ENCODE data around the gene SEPTIN10. TPM values are rescaled to one million over a fixed set of nuclear protein-coding genes. Genes with fewer than 3 reads are reported as not detected.
"Not testable (repeated sequence)": the region's sequence is repeated elsewhere in the genome, so short reads cannot be mapped to it uniquely, and the experiment has no call there.

SEPTIN10 gene
- 0.22 and 0.68 TPM in 2 replicates for total RNA-seq

DNA sequence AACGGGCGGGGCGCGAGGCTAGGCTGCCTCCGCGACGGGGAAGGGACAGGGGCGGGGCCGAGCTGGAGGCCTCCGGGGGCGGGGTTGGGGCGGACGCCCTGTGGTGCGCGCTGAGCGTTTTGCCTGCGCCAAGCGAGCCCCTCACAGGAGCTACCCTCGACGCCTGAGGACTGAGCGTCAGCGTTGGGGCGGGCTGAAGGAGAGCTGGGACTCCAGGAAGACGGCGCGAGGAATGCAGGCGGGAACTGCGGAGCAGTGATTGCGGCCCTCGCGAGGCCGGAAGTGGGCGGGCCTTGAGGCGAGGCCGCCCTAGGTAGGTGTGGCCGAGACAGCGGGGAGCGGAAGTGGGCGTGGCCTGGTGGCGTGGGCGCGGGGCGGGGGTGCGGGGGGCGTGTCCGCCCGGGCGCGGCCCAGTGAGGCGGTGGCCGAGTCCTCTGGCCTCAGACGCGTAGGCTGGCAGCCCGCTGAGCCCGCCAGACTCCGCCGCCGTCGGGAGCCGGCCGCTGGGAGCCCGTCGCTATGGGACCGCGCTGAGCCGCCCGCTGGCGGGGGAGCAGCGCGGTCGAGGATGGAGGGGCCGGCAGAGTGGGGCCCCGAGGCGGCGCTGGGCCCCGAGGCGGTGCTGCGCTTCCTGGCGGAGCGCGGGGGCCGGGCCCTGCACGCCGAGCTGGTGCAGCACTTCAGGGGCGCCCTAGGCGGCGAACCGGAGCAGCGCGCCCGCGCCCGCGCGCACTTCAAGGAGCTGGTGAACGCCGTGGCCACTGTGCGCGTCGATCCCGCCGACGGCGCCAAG is at the start of gene SEPTIN10, which contains the start of gene SOWAHC:
TSS of gene SEPTIN10 (minus strand) at position 45 of the 793 bp plus-strand sequence. CDS start 139 bp downstream, outside the sequence.
TSS of gene SOWAHC (plus strand) at position 443 of the 793 bp plus-strand sequence. CDS start at position 569, 126 bp downstream.
- intact Hi-C loops (cut with micrococcal nuclease) = loop anchor here (5.0 to 10.0 kb wide), 3 partner anchors 598 to 1169 kb away; partner anchors contain the start of genes GCC2, LIMS1 and MTLN

DNA sequence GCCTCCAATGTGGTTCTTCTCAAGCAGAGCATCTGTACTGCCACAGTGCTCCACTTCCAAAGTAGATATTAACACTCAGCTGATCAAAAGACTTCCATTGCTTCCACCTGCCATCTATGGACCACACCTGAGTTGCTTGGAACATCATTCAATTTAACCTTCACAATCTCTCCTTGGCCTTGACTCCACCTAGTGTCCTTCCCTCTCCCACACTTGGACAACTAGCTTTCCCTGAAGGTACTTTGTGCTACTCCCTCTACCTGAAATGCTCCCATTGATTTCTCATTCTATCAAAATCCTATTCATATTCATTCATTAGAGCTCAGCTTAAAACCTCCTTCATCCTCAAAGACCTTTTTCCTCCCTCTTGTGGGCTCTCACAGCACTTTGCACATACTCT is 49.1 kb upstream of the SEPTIN10 start:
- intact Hi-C loops (cut with micrococcal nuclease) = loop anchor here (2.0 kb wide), 1 partner anchor 116 kb away; no protein-coding TSS in a partner anchor

DNA sequence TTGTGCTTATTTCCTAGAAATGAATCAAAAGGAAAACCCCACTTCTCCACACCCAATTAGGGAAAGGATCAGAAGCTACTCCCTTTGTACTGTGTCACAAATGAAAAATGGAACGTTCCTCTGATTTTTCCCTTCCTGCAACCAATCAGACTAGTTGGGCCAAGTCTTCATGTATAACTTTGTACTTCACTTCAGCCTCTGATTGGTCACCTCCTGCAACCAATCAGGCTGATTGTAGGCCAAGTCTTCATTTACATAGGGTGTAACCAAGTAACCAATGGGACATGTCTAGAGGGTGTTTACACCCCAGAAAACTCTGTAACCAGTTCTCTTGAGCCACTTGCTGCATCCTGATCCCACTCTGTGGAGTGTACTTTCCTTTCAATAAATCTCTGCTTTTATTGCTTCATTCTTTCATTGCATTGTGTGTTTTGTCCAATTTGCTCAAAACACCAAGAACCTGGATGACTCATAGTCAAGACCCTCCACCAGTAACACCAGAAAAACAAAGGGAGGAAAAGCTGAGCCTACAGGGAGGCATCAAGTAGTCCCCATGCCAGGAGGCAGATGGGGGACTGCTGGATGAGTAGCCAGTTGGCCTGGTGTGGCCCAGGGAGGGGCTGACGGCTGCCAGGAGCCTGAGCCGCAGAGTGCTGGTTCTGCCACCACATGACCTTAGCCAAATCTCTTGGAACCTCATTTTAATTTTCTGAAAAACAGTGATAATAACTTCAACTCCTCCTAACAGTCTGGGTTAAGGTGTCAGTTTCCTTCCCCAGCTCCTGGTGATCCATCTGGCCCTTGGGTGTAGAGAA is 46.5 kb upstream of the SEPTIN10 start:
- intact Hi-C loops (cut with micrococcal nuclease) = no loop called here

DNA sequence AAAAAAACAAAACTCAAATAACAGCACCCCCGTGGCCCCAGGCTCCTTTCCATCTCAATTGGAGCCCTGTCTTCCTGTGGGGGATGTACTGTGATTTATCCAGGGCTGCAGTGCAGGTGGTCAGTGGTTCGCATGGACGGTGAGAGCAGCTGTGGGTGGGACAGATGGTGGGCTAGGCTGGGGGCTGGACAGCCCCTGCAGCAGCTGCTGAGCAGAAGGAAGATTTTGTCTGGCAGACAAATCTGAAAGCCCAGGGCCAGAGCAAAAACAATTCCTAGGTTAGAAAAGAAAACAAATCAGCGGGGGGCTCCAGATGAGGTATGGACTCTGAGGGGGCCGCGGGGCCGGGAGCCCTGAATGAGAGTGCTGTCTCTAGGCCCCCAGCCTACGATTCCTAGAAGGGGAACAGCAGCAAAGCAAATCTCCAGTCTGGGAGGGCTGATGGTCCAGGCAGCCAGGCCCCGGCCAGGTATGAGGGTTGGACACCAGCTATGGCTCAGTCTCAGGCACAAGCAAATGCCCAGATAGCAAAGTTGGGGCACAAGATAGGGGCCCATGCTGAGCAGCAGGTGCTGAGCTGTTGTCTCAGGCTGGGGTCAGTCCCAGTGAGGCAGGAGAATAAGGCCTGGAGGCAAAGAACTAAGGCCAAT is 45.8 kb upstream of the SEPTIN10 start:
- intact Hi-C loops (cut with micrococcal nuclease) = no loop called here

DNA sequence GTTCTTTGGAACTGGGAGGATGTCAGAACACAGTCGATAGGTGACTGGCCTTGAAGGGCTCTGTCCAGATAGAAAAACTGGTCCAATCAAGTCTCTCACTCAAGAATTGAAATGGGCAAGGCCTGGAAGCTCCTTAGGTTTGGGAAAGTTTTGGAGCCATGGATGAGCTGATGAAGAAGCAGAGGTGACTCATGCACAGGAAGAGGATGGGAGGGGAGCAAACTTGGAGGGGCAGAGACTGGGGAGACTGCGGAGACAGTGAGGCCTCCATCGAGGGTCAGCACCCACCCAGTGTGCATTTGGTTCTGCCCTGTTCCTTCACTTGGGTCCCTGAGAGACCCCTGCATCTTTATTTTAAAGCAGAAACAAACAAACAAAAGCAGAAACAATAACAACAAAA is 41.5 kb upstream of the SEPTIN10 start:
- intact Hi-C loops (cut with micrococcal nuclease) = no loop called here

DNA sequence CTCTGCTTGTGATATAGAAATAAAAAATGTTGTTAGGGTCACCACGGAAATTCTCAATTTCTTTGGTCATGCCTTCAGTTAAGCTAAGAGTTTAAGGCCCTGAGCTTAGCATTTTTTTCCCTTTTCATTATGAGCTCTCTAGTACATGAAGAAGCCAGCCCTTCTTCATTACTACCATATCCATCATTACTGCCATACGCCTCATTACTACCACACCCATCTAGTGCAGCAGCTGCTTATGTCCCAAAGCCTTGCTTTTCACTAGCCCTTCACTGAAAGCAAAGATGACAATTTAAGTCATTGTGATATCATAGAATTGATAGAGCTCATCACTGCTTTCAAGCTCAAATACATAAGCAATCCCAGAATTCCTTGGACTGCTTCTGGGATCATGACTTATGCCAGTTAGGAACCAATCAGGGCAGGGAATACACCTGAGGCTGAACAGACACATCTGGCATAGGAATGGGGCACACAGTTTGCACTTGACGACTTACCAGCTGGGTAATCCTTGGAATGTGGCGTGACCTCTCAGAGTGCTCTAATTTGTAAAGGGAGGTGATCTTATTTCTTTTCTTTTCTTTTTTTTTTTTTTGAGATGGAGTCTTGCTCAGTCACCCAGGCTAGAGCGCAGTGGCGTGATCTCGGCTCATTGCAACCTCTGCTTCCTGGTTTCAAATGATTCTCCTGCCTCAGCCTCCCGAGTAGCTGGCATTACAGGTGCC is 40.7 kb upstream of the SEPTIN10 start:
- intact Hi-C loops (cut with micrococcal nuclease) = no loop called here

DNA sequence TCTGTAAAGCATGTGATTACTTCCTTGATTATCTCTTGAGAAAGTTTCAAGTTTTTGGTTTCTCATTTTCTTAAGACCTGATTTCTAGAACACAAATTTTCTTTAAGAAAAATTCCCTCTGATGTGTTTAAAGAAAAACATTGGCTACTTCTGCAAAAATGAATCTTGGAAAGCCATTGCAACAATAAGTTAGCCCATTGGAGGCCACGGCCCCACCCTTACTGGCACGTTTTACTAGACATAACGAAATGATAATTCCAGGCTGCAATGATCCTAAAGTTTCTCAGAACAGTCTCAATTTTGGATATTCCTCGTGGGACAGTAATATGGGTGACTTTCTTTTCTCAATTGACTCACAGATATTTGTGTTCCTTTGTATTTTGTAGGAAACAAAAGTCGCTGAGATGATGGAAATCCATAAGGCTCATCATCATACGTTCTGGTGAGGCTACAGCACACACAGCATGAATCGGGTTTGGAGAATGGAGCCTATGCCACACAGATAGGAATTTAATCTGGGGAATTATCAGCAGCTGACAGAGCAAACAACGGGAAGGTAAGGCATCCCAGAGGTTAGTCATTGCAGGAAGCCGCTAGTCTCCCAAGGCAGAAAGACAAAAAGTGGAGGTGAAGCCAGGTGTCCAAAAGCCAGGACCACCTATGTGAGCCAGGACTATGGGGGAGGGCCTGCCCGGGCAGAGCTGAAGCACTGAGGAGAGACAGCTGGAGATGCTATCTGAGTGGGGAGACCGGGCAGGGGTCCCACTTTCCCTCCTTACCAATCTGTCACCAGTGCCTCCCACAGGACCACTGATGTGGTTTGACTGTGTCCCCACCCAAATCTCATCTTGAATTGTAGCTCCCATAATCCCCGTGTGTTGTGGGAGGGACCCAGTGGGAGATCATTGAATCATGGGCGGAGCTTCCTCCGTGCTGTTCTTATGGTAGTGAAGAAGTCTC is 36.2 kb upstream of the SEPTIN10 start:
- intact Hi-C loops (cut with micrococcal nuclease) = no loop called here

DNA sequence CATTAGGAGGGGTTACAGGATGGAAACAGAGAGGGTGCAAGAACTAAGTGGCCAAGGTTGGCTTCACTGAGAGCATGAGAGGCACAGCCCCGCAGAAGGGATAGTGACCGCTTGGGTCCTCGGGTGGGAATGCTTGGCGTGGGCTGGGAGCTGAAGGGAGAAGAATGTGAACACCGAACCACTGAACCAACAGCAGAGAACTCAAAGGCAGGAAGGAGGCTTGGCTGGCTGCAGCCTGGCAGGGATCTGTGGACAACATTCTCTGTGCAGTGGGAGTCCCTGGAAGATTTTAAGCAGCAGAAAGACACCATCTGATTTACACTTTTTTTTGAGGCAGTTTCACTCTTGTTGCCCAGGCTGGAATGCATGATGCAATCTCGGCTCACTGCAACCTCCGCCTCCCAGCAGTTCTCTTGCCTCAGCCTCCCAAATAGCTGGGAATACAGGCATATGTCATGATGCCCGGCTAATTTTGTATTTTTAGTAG is 34.3 kb upstream of the SEPTIN10 start:
- intact Hi-C loops (cut with micrococcal nuclease) = no loop called here

DNA sequence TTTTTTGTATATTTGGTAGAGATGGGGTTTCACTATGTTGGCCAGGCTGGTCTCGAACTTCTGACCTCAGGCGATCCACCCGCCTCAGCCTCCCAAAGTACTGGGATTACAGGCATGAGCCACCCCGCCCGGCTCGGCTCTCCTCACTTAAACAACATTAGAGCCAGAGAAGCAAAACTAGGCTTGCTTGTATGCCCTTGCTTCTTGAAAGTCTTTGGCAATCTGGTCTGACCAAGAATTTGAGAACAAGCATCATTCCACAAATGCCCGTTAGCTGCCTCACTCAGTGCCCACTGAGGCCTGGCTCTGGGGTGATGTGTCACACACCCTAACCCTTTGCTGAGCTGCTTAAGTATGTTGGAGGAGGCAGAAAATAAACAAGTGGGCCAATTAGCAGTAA is 33.9 kb upstream of the SEPTIN10 start:
- intact Hi-C loops (cut with micrococcal nuclease) = no loop called here

DNA sequence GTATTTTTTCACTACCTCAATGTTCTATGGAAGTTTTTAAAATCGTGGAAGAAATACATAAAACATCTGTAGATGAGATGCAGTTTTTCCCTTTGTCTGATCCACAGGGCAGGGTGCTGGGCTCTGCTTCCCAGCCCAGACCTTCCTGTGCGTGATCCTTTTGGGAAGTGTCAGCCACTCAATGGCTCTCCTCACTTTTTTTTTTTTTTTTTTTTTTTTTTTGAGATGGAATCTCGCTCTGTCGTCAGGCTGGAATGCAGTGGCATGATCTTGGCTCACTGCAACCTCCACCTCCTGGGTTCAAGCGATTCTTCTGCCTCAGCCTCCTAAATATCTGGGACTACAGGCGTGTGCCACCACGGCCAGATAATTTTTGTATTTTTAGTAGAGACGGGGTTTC is 33.2 kb upstream of the SEPTIN10 start:
- intact Hi-C loops (cut with micrococcal nuclease) = no loop called here

DNA sequence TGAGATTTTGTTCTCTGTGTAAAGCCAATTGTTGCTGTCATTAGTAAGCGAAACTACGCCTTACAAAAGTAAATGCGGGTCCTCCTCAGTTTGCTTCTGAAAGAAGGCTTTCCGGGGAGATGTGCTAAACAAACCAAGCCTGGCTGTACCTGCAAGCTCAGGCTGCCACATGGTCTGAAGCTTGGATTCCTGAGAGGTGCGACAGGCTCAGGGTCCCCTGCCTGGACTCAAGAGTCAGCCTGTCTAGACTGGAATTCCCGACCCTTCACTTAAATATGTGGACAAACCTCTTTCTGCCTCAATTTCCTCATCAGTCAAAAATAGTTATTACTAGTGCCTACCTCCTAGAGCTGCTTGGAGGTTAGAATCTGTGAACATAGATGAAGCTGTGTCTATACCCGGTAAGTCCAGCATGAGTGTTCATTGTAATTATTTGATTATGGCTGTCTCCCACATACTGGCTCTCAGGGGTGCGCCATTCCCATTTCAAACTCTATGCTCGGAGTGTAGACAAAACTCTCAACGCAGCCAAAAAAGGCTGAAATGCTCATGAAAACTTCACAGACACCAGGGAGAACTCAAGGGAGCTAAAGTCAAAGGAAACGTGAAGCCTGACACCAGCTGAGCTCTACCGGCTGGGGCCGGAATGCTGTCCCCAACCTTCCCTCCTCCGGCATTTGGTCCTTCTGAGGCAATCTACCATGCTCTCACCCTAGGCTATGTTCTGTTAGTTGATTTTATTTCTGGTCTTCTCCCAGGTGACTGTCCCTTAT is 31.8 kb upstream of the SEPTIN10 start:
- intact Hi-C loops (cut with micrococcal nuclease) = no loop called here

DNA sequence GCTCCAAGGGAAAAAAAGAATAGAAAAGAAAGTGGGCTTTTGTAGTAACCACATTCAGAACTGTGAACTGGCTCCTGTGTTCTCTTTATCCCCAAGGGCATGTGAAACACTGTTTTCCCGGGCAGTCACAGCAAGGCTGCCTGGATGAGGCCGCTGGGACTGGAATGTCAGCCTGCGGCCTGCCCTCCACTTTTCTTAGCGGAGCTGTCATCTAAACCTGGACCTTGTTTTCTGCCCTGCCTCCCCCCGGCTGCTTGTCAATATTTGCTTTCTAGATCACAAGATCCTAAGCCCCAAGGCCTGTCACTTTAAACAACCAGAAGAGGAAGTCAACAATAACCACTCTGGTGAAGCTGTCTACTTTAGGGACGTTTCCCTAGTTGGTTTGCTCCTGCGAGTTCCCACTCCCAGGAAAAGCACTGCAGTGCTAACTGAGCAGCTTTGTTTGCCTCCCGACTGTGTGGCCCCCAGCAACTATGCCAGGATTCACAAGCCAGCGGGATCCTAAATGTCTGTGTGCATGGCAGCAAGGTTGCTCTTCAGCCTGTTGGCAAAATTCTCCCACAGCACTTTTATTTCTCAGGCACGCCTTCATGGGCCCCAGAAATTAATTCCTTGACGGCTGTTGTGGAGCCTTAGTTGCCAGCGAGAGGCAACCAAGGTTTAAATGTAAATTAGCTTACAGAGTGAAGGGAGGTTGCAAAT is 31.0 kb upstream of the SEPTIN10 start:
- intact Hi-C loops (cut with micrococcal nuclease) = no loop called here

DNA sequence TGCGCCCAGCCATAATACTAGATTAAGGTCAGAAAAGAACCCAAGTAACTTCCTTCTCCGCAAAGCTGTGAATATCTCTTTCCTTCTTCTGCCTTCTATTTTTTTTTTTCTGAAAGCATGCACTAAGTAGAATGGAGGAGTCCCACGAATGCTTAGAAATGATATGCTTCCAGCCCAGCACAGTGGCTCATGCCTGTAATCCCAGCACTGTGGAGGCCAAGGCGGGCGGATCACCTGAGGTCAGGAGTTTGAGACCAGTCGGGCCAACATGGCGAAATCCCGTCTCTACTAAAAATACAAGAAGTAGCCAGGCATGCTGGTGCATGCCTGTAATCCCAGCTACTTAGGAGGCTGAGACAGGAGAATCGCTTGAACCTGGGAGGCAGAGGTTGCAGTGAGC is 26.2 kb upstream of the SEPTIN10 start:
- intact Hi-C loops (cut with micrococcal nuclease) = not testable (repeated sequence)

DNA sequence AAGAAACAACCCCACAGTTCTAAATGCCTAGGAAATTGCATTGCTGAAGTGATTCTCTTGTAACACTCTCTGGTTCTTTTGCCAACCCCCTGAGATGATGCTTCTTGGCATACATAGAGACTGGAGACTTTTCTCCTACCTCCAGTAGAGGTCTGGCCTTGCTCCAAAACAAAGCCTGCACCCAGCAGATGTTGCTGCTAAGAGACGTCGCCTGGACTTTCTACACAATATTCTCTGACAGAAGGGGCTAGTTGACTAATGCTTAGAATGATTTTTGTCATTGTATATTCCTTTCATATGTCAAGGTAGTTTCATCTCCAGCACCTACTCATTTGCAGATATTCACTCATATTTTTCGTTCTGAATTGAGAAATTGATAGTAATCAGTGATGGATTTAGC is 25.0 kb upstream of the SEPTIN10 start:
- intact Hi-C loops (cut with micrococcal nuclease) = no loop called here

DNA sequence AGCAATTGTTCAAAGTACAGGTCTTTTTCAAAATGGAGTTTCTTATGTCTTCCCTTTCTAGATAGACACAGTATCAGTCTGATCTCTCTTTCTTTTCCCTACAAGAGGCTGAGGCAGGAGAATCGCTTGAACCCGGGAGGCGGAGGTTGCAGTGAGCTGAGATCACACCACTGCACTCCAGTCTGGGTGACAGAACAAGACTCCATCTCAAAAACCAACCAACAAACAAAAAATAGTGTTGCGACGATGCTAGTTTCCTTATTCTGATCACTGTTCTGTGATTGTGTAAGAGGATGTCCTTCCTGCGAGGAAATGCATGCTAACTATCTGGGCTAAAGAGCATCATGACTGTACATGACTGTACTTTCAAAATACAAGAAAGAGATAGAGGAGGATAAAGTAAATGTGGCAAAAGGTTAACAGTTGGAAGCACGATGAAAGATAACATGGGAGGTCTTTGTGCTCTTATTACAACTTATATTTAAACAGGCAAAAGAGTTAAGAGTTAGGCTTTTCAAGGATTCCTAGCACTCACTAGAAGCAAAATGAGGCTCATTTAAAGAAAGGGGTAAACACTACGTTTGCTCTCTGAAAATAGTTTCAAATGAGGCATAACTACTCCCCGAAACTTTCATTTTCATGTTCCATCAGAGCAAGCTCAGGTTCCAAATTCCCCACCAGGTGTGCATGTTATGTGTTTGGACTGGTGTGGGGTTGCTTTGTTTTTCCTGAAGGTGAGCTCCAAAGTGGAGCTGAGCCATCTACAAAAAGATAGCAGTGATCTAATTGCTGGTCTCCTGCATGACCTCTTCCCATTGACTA is 24.2 kb upstream of the SEPTIN10 start:
- intact Hi-C loops (cut with micrococcal nuclease) = no loop called here

DNA sequence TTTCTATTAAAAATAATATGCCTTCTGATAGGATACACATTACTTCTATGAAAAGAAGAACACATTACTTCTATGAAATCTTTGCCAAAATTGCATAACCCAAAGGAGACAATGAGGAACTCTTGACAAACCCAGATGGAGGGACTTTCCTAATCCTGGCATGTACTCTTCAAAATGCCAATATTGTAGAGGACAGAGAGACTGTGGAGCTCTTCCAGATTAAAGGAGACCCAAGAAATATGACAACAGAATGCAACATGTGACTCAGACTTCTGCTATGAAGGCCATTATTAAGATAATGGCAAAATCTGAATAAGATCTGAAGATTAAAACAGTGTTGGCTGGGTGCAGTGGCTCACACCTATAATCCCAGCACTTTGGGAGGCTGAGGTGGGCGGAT is 22.6 kb upstream of the SEPTIN10 start:
- intact Hi-C loops (cut with micrococcal nuclease) = no loop called here

Data from T-helper 1 cell treated with Interleukin-12 subunit alpha and Interleukin-12 subunit beta and Interleukin-4 antibody, amounts not matched to agents 30 ng/mL and 1 ng/mL, for 36 hours (primary cell).